ENCODE results near the gene PELO.
"Not testable (repeated sequence)": the region's sequence is repeated elsewhere in the genome, so short reads cannot be mapped to it uniquely, and the experiment has no call there.

The PELO gene

DNA sequence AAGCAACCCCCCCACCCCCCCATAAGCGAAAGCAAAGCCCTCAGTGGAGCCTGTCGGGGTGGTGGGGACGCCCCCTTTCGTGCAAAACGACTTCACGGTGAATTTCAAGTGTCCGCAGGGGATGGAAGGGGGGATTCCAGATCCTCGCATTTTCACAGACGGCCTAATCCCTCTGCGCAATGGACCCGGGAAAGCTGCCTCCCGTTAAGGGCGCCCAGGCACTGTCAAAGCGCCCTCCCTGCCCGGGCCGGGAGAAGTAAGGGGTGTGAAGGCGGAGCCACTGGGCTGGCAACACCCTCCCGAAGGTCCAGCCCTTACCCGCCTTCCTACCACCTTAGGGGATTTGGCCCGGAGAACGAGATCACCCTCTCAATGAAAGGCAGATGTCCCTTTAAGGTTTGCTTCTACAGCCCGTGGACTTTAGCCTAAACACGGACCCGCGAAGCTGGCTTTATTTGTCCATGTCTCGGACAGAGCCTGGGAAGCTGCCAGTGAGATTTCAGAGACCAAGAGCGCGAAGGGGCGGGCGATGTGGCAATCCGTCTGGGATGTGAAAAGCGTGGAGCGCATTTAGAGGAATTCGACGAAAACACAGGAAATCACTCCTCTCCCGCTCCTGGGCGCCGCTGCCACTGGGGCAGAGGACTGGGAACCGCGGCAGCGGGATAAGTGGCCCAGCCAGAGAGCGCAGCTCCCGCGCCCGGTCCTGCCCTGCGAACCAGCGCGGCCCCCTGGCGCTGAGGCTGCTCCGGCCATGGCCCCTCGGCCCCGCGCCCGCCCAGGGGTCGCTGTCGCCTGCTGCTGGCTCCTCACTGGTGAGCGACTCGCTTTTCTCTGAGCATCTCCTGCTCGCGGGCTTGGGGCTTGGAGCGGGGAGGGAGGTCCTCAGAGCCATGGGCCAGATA, at the start of gene PELO, which contains the start of gene ITGA1:
TSS of gene PELO (plus strand) at position 317 of the 905 bp plus-strand sequence. CDS start 12,479 bp downstream, outside the sequence.
TSS of gene ITGA1 (plus strand) at position 317 of the 905 bp plus-strand sequence. CDS start at position 755, 438 bp downstream.
- intact Hi-C loops (cut with DNase I) = loop anchor here (5.0 kb wide), 1 partner anchor 129 kb away; no protein-coding TSS in a partner anchor
- peak in 41 of 42 donors; percentile 20 to 79 (median 50) for DNase-seq

DNA sequence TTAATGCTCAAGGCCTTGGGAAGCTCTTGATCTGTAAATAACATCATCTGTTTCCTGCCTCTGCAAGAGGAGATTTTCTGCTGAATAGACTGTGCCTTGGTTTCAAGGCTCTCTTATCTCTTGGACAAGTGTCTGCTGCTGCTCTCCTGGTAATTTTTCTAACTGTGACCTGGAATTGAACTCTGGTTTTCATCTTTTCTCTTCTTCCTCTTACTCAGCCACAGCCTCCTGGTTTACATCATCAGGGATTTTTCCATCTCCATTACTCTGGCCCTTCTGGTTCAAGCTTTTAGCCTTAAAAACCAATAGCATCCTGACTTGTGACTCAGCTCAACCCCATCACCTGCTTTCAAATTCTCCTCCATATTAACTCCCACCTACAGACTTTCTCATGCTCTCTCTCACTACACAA, 49.6 kb upstream of the PELO start:
- intact Hi-C loops (cut with DNase I) = no loop called here
- no peak for DNase-seq

DNA sequence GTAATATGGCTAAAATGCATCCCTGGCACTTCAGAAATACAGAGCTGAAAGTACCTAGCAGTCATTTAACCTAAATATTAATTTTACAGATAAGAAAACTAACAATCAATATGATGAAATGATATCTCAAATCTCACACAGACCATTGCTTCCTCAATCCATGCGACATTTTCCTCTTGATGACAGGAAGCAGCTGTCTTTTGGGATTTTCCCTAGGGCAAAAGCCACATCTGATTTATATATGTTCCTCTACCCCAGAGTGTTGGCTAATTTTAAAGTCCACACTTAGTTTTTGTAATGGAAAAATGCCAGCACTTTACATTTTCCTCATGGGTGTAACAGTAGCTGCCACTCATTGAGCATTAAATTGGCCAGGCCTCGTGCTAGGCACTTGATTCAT, 47.7 kb upstream of the PELO start:
- intact Hi-C loops (cut with DNase I) = no loop called here

GRCh38 chr5:52743012-52743411, 44.7 kb upstream of the PELO start:
- intact Hi-C loops (cut with DNase I) = no loop called here
- DNase-seq = no peak

More for the DNA sequence above, 47.7 kb upstream of the PELO start:
- no peak for DNase-seq

- no peak for DNase-seq
- intact Hi-C loops (cut with DNase I) = no loop called here
Observed at GRCh38 chr5:52743529-52743928, 44.2 kb upstream of the PELO start.

DNA sequence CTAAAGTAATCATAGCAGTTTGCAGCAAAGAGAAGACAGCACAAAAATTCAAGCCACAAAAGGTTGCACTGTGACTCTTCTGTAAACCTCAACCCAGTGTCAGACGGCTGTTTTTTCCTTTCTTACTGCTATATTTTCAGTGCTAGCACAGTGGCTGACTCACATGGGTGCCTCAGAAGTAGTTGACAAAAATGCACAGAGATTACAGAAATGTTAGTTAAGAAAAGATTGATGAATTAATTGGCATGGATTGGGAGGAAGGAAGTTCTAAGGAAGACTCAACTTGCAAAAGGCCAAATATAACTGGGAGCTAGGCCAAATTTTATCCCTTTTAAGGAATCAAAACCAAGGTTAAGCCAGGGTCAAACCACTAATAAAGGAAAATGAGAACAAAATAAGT, 43.7 kb upstream of the PELO start:
- DNase-seq = no peak
- intact Hi-C loops (cut with DNase I) = no loop called here

DNA sequence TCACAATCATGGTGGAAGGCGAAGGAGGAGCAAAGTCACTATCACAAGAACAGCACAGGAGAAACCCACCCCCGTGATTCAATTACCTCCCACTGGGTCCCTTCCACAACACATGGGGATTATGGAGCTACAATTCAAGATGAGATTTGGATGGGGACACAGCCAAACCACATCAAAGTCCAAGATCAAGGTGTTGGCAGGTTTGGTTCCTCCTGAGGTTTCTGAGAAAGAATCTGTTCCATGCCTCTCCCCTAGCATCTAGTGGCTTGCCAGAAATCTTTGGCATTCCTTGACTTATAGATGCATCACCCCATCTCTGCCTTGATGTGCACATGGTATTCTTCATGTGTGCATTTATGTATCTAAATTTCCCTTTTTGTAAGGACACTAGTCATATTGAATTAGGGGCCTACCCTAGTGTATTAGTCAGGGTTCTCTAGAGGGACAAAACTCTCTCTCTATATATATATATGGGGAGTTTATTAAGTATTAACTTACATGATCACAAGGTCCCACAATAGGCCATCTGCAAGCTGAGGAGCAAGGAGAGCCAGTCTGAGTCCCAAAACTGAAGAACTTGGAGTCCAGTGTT, 42.8 kb upstream of the PELO start:
- intact Hi-C loops (cut with DNase I); DNase-seq: not testable (repeated sequence)

GRCh38 chr5:52746539-52746938, 41.2 kb upstream of the PELO start:
- DNase-seq = no peak
- intact Hi-C loops (cut with DNase I) = no loop called here

- intact Hi-C loops (cut with DNase I) = no loop called here
- DNase-seq = no peak
Observed at GRCh38 chr5:52748590-52748989, 39.1 kb upstream of the PELO start.

DNA sequence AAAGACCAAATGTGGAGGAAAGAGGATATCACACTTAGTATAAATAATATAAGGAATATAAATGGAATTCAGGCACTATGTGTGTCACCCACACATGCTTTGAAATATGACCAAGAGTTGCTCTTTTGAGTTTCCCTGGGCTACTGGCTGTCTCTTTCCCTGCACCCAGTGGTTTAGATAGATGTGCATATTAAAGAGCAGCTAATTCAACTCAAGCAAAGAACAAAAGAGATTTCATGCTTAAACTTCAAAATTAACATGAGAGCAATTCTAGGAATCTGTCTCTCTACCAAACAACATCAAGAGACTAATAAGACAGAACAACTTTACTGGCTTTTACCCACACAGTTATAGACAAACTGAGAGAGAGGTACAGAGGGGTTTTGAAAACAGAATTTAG, 38.0 kb upstream of the PELO start:
- no peak for DNase-seq
- intact Hi-C loops (cut with DNase I) = no loop called here

GRCh38 chr5:52751137-52751536, 36.6 kb upstream of the PELO start:
- intact Hi-C loops (cut with DNase I) = no loop called here
- no peak for DNase-seq

GRCh38 chr5:52754051-52754450, 33.7 kb upstream of the PELO start:
- intact Hi-C loops (cut with DNase I) = no loop called here
- no peak for DNase-seq

GRCh38 chr5:52757527-52757926, 30.2 kb upstream of the PELO start:
- DNase-seq = no peak
- intact Hi-C loops (cut with DNase I) = no loop called here

GRCh38 chr5:52758014-52758413, 29.7 kb upstream of the PELO start:
- intact Hi-C loops (cut with DNase I) = no loop called here
- no peak for DNase-seq

DNA sequence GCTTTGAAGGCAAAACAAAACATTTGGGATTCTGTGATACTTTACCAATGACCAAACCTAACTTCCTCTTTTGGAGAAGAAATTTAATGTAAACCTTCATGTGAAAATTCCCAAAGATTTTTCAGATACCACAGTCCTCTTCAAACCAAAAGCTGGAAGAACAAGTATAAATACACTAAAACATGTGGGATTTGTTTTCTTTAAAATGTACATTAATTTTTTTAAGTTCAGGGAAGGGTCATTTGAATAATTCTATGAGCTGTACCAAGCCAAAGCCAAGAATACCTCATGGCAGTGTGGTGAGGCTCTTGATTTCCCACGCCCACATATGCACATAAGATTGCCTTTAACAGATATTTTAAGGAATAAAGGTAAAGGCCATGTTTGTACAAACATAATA, 28.4 kb upstream of the PELO start:
- DNase-seq = no peak
- intact Hi-C loops (cut with DNase I) = no loop called here

GRCh38 chr5:52760695-52761366, 26.9 kb upstream of the PELO start:
- intact Hi-C loops (cut with DNase I) = no loop called here
- DNase-seq = no peak

- intact Hi-C loops (cut with DNase I) = no loop called here
- DNase-seq = no peak
Observed at GRCh38 chr5:52767217-52767743, 20.4 kb upstream of the PELO start.

DNA sequence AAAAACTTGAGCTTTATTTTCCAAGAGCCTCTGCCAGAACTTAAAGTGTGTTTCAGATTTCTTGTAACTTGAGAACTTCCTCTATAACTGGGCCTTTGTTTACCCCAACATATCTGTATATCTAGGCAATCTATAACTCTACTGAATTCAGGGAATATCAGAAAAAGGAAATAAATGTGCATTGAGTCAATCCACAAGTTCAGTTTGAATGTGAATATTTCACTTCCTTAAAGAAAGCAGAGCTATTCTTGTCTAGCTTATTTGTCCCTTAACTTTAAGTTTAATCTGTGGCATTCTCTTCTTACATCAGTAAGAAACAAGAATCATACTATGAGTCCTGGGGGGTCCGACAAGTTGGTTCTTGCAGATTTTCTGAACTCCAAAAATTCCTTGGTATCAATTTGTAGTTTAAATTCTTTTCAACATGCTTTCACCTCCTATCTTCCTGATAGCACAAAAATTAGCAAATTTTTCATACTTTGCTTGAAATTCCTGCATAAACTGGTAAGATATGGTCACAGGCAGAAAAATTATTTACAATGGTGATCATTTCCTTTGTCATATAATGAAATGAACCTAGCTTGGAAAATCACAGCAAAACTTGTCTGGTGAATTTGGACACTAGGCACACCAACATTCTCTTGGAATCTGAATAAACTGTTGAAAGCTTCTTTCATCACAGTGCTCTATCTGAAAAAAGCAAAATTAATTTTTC, 19.8 kb upstream of the PELO start:
- no peak for DNase-seq
- intact Hi-C loops (cut with DNase I) = no loop called here

GRCh38 chr5:52769061-52769460, 18.7 kb upstream of the PELO start:
- DNase-seq = no peak
- intact Hi-C loops (cut with DNase I) = no loop called here
